Endometrial microvascular endothelial cells (primary cell): ENCODE measurements around the gene BTNL9. TPM values are rescaled to one million over a fixed set of nuclear protein-coding genes. Genes with fewer than 3 reads are reported as not detected.
"Not testable (repeated sequence)": the region's sequence is repeated elsewhere in the genome, so short reads cannot be mapped to it uniquely, and the experiment has no call there.

Experiments used
- in situ Hi-C: cut with HindIII; loops from 2 replicates; pipeline ENCODE4 v1.10.0; 2017; ENCODE audit warnings: low sequenced_read_pairs, low pct_unique_long_range_greater_than_20kb; ENCODE audit errors: inconsistent ontology term
- total RNA-seq: library from RNA; depleted of rRNA; stranded (reverse); fragments of >200 nt; gene quantifications from one replicate; pipeline ENCODE4 v1.2.3, GENCODE V29; 2015; ENCODE audit errors: inconsistent ontology term

Gene BTNL9
- total RNA-seq = not detected

GRCh38 chr5:181039931-181040630 is at the start of gene BTNL9:
Gene BTNL9, plus strand, starts transcription at chr5:181040266. Its CDS starts 5,224 bp downstream, at chr5:181045490.
- in situ Hi-C loops = no loop called here

DNA sequence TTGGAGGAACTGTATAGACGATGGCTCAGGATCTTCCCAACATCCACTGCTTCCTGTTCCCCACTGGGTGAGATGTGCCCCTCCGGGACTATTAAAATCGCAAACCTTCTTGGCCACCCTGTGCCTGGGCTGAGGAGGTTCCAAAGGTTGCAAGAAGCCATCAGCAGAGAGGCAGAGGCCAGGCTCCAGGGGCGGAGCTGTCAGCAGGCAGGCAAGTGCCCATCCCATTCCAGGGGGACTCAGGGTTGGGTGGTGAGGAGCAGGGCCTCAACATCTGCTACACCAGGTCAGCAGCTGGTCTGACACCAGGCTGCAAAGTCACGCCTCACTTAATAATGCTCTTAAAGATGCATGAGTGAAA is 49.2 kb upstream of the BTNL9 start:
- in situ Hi-C loops = no loop called here

GRCh38 chr5:181001947-181002346 is 38.1 kb upstream of the BTNL9 start:
- in situ Hi-C loops = no loop called here

- in situ Hi-C loops = no loop called here
These were observed 34.3 kb upstream of the BTNL9 start for GRCh38 chr5:181005791-181006190.

- in situ Hi-C loops = no loop called here
These were observed 31.9 kb upstream of the BTNL9 start for GRCh38 chr5:181008136-181008535.

DNA sequence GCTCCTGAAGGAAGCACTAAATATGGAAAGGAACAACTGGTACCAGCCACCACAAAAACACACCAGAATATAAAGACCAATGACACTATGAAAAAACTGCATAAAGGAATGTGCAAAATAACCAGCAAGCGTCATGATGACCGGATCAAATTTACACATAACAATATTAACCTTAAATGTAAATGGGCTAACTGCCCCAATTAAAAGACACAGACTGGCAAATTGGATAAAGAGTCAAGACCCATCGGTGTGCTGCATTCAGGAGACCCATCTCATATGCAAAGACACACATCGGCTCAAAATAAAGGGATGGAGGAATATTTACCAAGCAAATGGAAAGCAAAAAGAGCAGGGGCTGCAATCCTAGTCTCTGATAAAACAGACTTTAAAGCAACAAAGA is 30.0 kb upstream of the BTNL9 start:
- in situ Hi-C loops = not testable (repeated sequence)

- in situ Hi-C loops = not testable (repeated sequence)
These were observed 25.4 kb upstream of the BTNL9 start for GRCh38 chr5:181014654-181015053.

- in situ Hi-C loops = not testable (repeated sequence)
These were observed 22.6 kb upstream of the BTNL9 start for GRCh38 chr5:181017448-181017847.

DNA sequence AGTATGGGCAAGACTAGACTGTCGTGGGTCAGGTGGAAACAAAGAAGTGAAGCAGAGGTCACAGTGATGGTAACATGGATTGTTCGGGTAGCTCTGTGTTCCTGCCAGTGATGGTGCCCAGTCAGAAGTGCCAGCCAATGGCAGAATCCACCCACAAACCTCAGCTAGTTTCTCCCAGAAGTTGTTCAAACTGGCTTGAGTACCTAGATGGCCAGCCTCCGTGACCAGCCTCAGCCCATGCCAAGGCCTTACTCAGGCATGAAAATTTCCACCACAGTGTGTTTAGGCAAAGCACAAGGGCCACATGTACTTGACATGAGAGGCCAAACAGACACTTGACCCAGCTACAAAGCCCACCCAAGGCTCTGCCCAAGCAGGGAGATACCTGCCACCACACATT is 19.4 kb upstream of the BTNL9 start:
- in situ Hi-C loops = no loop called here

- in situ Hi-C loops = no loop called here
These were observed 15.6 kb upstream of the BTNL9 start for GRCh38 chr5:181024245-181025064.

DNA sequence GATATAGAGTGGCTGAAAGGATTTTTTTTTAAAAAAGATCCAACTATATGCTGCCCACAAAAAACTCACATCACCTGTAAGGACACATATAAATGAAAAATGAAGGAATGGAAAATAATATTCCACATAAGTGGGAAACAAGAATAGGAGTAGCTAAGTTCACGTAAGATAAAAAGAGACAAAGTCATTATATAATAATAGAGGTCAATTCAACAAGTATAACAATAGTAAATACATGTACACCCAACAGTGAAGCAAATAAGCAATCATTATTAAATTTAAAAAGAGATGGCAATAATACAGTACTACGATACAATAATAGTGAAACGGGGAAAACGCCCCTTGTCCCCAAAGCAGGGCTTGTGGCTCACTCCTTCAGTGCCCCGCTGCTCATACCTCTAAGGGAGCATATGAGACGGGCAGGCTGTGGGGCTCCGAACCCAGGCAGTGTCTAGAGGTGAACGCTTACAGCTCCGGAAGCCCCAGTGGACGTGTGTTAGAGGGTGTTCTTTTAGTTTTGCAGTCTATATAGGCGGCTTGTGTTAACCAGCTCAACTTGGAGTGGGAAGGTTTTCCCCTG is 12.5 kb upstream of the BTNL9 start:
- in situ Hi-C loops = no loop called here

DNA sequence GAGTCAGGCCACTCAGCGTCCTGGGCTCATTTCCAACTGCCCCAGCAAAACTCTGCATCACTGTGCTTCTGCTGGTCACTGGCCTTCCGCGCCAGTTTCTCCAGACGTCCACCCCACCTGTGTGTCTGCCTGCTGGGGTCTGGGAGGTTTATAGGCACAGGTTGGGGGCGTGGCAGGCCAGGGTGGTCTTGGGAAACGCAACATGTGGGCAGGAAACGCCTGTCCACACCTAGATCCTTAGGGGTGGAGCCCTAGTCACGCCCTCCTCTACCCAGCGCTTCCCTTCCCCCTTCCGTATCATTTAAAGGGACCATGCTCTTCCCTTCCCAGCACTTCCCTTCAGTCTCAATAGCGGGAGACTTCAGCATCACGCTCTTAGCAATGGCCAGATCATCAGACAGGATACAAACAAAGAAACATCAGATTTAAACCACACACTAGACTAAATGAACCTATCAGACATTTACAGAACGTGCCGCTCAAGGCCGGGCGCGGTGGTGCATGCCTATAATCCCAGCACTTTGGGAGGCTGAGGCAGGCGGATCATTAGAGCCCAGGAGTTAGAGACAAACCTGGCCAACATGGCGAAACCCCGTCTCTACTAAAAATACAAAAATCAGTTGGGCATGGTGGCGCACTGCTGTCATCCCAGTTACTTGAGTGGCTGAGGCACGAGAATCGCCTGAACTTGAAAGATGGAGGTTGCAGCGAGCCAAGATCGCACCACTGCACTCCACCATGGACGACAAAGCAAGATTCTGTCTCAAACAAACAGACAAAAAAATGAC is 11.8 kb upstream of the BTNL9 start:
- in situ Hi-C loops = no loop called here

- in situ Hi-C loops = no loop called here
These were observed 8.3 kb upstream of the BTNL9 start for GRCh38 chr5:181031716-181032115.

DNA sequence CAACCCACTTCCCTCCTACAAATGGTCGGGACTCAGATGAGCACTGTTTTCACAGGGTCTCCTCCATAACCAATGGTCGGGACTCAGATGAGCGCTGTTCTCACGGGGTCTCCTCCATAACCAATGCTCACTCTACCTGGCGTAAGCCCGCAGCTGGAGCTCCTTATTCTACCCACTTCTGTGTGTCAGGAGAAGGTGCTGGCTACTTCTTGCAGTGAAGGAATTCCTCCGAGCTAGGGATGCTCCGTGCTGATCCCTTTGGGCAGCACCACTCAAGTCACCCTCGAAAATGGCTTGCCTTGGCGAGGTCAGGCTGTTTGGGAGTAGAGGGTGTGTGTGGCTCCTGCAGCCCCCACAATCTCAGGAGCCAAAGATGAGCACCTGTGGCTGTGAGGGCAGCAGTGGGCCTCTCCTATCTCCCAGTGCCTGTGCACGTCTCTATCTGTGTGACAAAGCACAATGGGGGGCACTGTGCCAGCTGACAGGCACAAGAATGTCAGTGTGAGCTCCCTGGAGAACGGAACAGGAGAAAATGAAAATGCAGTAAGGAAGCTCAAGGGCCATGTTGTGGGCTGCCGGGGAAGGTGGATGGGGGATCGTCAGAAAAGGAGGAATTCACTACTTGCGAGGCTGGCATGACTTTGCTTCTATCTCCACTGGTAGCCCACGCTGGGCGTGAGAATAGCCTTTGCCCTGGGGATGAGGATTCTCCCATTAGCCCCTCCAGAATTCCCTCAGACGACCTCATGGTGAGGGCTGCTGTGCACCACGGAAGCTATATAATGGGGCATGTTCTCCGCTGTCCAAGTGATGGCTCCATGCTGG is 3.9 kb upstream of the BTNL9 start:
- in situ Hi-C loops = no loop called here

DNA sequence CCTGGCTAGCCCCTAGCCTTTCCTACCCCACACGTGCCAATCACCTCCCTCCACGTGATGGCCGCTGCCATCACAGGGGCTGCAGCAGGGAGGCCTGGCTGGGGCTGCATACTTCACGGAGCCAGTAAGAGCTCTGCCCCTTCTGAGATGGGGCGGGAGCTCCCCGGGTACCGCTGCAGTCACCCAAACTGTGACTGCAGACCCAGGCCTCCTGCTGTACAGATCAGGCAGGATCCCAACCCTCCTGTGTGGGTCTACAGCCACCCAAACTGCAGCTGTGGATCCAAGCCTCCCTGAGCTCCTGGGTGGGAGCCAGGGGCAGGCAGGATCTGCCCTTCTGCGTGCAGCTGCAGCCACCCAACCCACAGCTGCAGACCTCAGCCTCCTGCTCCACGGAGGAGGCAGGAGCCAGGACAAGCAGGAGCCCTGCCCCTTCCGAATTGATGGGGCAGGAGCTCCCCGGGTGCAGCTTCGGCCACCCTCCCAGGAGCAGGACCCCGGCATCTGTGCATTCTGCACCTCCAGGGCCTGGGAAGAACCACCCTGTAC is 3.2 kb upstream of the BTNL9 start:
- in situ Hi-C loops = no loop called here

GRCh38 chr5:181037365-181037861 is 2.7 kb upstream of the BTNL9 start:
- in situ Hi-C loops = no loop called here

GRCh38 chr5:181039471-181039870 is 595 bp upstream of the BTNL9 start:
- in situ Hi-C loops = no loop called here

DNA sequence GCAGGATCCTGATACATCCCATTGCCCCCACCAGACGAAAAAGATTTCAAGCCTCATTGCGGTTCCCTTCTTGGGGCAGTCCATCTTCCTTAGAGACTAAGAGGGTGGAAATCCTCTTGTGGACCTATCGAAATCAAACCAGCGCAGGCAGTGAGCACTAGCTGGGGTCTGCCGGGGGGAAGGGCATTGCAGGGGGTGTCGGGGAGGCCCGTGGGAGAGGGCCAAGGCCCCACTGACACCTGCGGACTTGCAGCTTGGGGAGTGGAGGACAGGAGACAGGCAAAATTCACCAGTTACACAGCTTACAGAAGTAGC is 522 bp downstream of the BTNL9 start:
- in situ Hi-C loops = no loop called here
